GM12878 (cell line): ENCODE results near the gene LST1.

ENCODE experiments used
- BMI1 ChIP-seq: fragments of 450-650 bp; IDR thresholded peaks from 2 replicates; pipeline ENCODE4 v1.6.1; 2016; ENCODE audit warnings: mild to moderate bottlenecking, moderate library complexity, borderline replicate concordance
- MYB ChIP-seq: fragments of 150-350 bp; IDR thresholded peaks from 2 replicates; pipeline ENCODE4 v1.6.1; 2014; ENCODE audit warnings: mild to moderate bottlenecking, low read depth, low read length, borderline replicate concordance
- POLR2A ChIP-seq: IDR thresholded peaks from 2 replicates; pipeline ENCODE4 v1.6.1; 2011; ENCODE audit warnings: low read depth, mild to moderate bottlenecking, low read length
- SIN3A ChIP-seq: IDR thresholded peaks from 2 replicates; pipeline ENCODE4 v1.6.1; 2012; ENCODE audit warnings: low read depth, low read length, improper control_type of control experiment
- STAT1 ChIP-seq: fragments of 450-650 bp; conservative IDR thresholded peaks from 2 replicates; pipeline ENCODE4 v1.6.1; 2014; ENCODE audit warnings: antibody characterized with exemption, mild to moderate bottlenecking
- SUZ12 ChIP-seq: fragments of 200-600 bp; sonication (generic); IDR thresholded peaks from one replicate; pipeline ENCODE4 v1.6.1; 2018; ENCODE audit warnings: antibody characterized with exemption, mild to moderate bottlenecking; ENCODE audit not compliant: unreplicated experiment
- TF ChIP-seq, protein P1 (sequence below), 3 experiments: IDR thresholded peaks in 2 of 3; conservative IDR thresholded peaks in 1 of 3; 2 replicates each; pipeline ENCODE4 v1.5.1; 2011; ENCODE audit warnings: low read depth in 3 of 3, low read length in 3 of 3, mild to moderate bottlenecking in 3 of 3, control low read depth in 2 of 3, moderate library complexity in 2 of 3, inconsistent platforms in 1 of 3, mixed read lengths in 1 of 3; ENCODE audit not compliant: control insufficient read depth in 2 of 3, insufficient read depth in 1 of 3; ENCODE audit errors: extremely low read depth in 1 of 3

DNA sequence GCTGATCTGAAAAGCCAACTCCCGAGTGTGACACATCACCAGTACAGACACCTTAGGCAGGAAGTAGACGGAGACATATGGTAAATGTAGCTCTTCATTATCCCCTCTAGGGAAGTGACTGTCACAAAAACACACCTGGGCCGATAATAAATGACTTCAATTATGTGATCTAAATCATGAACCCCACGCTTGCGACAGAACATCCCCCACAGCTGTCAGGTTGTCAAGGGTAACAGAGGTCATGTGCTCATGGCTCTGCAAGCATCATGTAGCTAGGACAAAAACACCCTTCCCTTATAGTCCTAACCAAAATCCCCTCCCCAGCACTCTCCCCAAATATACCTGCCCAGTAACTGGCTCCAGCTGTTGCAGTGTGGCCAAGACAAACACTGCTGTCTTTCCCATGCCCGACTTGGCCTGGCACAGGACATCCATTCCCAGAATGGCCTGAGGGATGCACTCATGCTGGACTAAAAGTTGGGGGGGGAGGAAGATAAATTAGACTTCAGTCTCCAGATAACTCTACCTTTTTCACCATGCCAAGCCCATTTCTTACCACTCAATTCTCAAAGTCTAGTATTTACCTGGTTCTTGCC lies 47.2 kb upstream of the LST1 start:
- TF ChIP-seq SIN3A (no peak), POLR2A (no peak; the same call in 1 of the 2 replicates), SUZ12 (no peak), STAT1 (no peak), BMI1 (no peak), MYB (no peak)
- TF ChIP-seq, protein P1, sequence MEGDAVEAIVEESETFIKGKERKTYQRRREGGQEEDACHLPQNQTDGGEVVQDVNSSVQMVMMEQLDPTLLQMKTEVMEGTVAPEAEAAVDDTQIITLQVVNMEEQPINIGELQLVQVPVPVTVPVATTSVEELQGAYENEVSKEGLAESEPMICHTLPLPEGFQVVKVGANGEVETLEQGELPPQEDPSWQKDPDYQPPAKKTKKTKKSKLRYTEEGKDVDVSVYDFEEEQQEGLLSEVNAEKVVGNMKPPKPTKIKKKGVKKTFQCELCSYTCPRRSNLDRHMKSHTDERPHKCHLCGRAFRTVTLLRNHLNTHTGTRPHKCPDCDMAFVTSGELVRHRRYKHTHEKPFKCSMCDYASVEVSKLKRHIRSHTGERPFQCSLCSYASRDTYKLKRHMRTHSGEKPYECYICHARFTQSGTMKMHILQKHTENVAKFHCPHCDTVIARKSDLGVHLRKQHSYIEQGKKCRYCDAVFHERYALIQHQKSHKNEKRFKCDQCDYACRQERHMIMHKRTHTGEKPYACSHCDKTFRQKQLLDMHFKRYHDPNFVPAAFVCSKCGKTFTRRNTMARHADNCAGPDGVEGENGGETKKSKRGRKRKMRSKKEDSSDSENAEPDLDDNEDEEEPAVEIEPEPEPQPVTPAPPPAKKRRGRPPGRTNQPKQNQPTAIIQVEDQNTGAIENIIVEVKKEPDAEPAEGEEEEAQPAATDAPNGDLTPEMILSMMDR (IDR thresholded peaks at IDR 0.05 in 2 of 3, conservative IDR thresholded peaks at IDR 0.05 in 1 of 3; ENCODE audit: control insufficient read depth in 2 of 3, extremely low read depth in 1 of 3, insufficient read depth in 1 of 3, low read depth in 3 of 3, low read length in 3 of 3) = no peak
